ENCODE data around the gene PANK2. TPM values are rescaled to one million over a fixed set of nuclear protein-coding genes. Genes with fewer than 3 reads are reported as not detected.

Gene PANK2
- total RNA-seq, 1 donor, result 57.2 TPM

- H3K4me1 ChIP-seq (ENCODE audit: insufficient read depth, low read length), result peaks cover 48% of the 10 kb centered on the region
- TF ChIP-seq CTCF (IDR thresholded peaks at IDR 0.05; ENCODE audit: extremely low read depth, low read depth, low read length), result no peak
- peak; percentile 59 for DNase-seq (ENCODE audit: insufficient read length, low spot score, missing footprints)
- H4K20me1 ChIP-seq (ENCODE audit: insufficient read depth, low read length), result peaks cover 80% of the 10 kb centered on the region
- peak overlapping the region; percentile 45 for H3K4me3 ChIP-seq (ENCODE audit: insufficient read depth, low read length)
- H3K36me3 ChIP-seq (ENCODE audit: insufficient read depth, low read length), result peaks cover 5% of the 10 kb centered on the region
- H3K27ac ChIP-seq (ENCODE audit: low read depth, low read length), result peak overlapping the region; percentile 64
- peaks cover 99% of the 10 kb centered on the region for H3K79me2 ChIP-seq (ENCODE audit: insufficient read depth, low read length)
- no peaks in the 10 kb centered on the region for H3K9me3 ChIP-seq (ENCODE audit: low read depth, low read length)
- H3K27me3 ChIP-seq (ENCODE audit: insufficient read depth, low read length), result no peaks in the 10 kb centered on the region
- peak overlapping the region; percentile 68 for H3K4me2 ChIP-seq (ENCODE audit: insufficient read depth, low read length)
- no peak overlapping the region for H2AFZ ChIP-seq (ENCODE audit: low read length)
Observed at GRCh38 chr20:3901028-3901705, 12.0 kb downstream of the PANK2 start.

- peak overlapping the region; percentile 68 for H3K4me2 ChIP-seq (ENCODE audit: insufficient read depth, low read length)
- no peak for TF ChIP-seq CTCF (IDR thresholded peaks at IDR 0.05; ENCODE audit: extremely low read depth, low read depth, low read length)
- H3K27me3 ChIP-seq (ENCODE audit: insufficient read depth, low read length), result no peaks in the 10 kb centered on the region
- no peak for DNase-seq (ENCODE audit: insufficient read length, low spot score, missing footprints)
- peaks cover 80% of the 10 kb centered on the region for H4K20me1 ChIP-seq (ENCODE audit: insufficient read depth, low read length)
- H3K27ac ChIP-seq (ENCODE audit: low read depth, low read length), result peak overlapping the region; percentile 64
- H3K36me3 ChIP-seq (ENCODE audit: insufficient read depth, low read length), result peaks cover 5% of the 10 kb centered on the region
- no peaks in the 10 kb centered on the region for H3K9me3 ChIP-seq (ENCODE audit: low read depth, low read length)
- no peak overlapping the region for H2AFZ ChIP-seq (ENCODE audit: low read length)
- peaks cover 99% of the 10 kb centered on the region for H3K79me2 ChIP-seq (ENCODE audit: insufficient read depth, low read length)
- H3K4me3 ChIP-seq (ENCODE audit: insufficient read depth, low read length), result peak overlapping the region; percentile 45
- peaks cover 45% of the 10 kb centered on the region for H3K4me1 ChIP-seq (ENCODE audit: insufficient read depth, low read length)
Observed at GRCh38 chr20:3901706-3902440, 12.7 kb downstream of the PANK2 start.

DNA sequence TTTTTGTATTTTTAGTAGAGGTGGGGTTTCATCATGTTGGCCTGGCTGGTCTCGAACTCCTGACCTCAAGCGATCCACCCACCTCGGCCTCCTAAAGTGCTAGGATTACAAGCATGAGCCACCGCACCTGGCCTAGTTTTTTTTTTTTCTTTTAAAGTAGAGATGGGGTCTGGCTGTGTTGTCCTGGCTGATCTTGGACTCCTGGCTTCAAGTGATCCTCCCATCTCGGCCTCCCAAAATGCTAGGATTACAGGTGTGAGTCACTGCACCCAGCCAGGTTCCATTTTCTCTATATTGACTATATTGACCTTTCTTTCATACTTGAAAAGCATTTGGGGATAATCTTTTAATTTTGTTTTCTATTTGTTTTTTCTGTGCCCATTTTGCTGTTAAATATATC lies 13.3 kb downstream of the PANK2 start:
- no peak overlapping the region for H3K27ac ChIP-seq (ENCODE audit: low read depth, low read length)
- no peak for DNase-seq (ENCODE audit: insufficient read length, low spot score, missing footprints)
- no peak overlapping the region for H3K4me3 ChIP-seq (ENCODE audit: insufficient read depth, low read length)
- H3K79me2 ChIP-seq (ENCODE audit: insufficient read depth, low read length), result peaks cover 99% of the 10 kb centered on the region
- TF ChIP-seq CTCF (IDR thresholded peaks at IDR 0.05; ENCODE audit: extremely low read depth, low read depth, low read length), result no peak
- peaks cover under 1% of the 10 kb centered on the region for H3K36me3 ChIP-seq (ENCODE audit: insufficient read depth, low read length)
- H3K4me2 ChIP-seq (ENCODE audit: insufficient read depth, low read length), result no peak overlapping the region
- no peaks in the 10 kb centered on the region for H3K9me3 ChIP-seq (ENCODE audit: low read depth, low read length)
- no peaks in the 10 kb centered on the region for H3K27me3 ChIP-seq (ENCODE audit: insufficient read depth, low read length)
- H2AFZ ChIP-seq (ENCODE audit: low read length), result no peak overlapping the region
- H3K4me1 ChIP-seq (ENCODE audit: insufficient read depth, low read length), result peaks cover 47% of the 10 kb centered on the region
- peaks cover 79% of the 10 kb centered on the region for H4K20me1 ChIP-seq (ENCODE audit: insufficient read depth, low read length)

DNA sequence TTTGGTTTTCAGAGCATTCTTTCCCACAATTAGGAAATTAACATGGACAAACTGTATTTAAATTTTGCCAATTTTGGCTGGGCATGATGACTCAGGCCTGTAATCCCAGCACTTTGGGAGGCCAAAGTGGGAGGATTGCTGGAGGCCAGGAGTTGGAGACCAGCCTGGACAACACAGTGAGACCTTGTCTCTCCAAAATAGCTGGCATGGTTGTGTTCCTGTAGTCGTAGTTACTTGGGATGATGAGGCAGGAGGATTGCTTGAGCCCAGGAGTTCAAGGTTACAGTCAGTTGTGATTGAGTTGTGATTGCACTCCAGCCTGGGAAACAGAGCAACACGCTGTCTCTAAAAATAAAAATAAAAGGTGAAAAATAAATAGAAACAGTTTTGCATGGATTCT lies 15.0 kb downstream of the PANK2 start:
- H2AFZ ChIP-seq (ENCODE audit: low read length), result no peak overlapping the region
- H4K20me1 ChIP-seq (ENCODE audit: insufficient read depth, low read length), result peaks cover 76% of the 10 kb centered on the region
- H3K4me2 ChIP-seq (ENCODE audit: insufficient read depth, low read length), result no peak overlapping the region
- H3K79me2 ChIP-seq (ENCODE audit: insufficient read depth, low read length), result peaks cover 99% of the 10 kb centered on the region
- peaks cover 16% of the 10 kb centered on the region for H3K36me3 ChIP-seq (ENCODE audit: insufficient read depth, low read length)
- H3K4me3 ChIP-seq (ENCODE audit: insufficient read depth, low read length), result no peak overlapping the region
- no peak for DNase-seq (ENCODE audit: insufficient read length, low spot score, missing footprints)
- TF ChIP-seq CTCF (IDR thresholded peaks at IDR 0.05; ENCODE audit: extremely low read depth, low read depth, low read length), result no peak
- H3K27ac ChIP-seq (ENCODE audit: low read depth, low read length), result no peak overlapping the region
- peaks cover 45% of the 10 kb centered on the region for H3K4me1 ChIP-seq (ENCODE audit: insufficient read depth, low read length)
- H3K9me3 ChIP-seq (ENCODE audit: low read depth, low read length), result no peaks in the 10 kb centered on the region
- no peaks in the 10 kb centered on the region for H3K27me3 ChIP-seq (ENCODE audit: insufficient read depth, low read length)
